ENCODE data around the gene MINK1. TPM values are rescaled to one million over a fixed set of nuclear protein-coding genes. Genes with fewer than 3 reads are reported as not detected.

The MINK1 gene
- polyA plus RNA-seq, 1 experiment: 69.1 TPM

DNA sequence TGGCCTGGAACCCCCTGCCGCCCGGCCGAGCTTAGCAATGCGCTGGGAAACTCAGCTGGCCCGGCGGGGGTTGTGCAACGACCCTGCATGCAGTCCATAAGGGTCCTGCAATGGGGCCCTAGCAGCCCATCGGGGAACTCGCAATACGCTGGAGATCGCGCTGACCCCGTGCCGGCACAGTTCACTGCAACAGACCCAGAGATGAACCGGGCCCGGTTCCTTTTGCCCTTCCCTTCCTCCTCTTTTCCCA, 106.3 kb downstream of the MINK1 start:
- CTCF ChIA-PET: interaction anchor here (1.0 to 2.7 kb wide), 9 partner anchors 14 to 123 kb away, joined by 3 to 17 read pairs (median 5); partner anchors contain the start of genes CAMTA2, INCA1 and KIF1C
- Histone ChIP-seq H3K27me3 (ENCODE audit: control insufficient read depth, insufficient read depth, low read length) (no peaks in the 10 kb centered on the region), H3K36me3 (ENCODE audit: control insufficient read depth, insufficient read depth, low read length) (peaks cover 22% of the 10 kb centered on the region), H3K4me3 (ENCODE audit: low read depth, low read length) (peak overlapping the region; percentile 72)
- TF ChIP-seq CTCF (IDR thresholded peaks at IDR 0.05; ENCODE audit: insufficient read depth, low read depth, low read length): no peak
- POLR2A ChIA-PET: interaction anchor here (0.7 to 1.7 kb wide), 3 partner anchors 12 to 30 kb away, joined by 3 to 9 read pairs (median 3); partner anchors contain the start of gene SPAG7
- DNase-seq (ENCODE audit: low read depth): no peak

DNA sequence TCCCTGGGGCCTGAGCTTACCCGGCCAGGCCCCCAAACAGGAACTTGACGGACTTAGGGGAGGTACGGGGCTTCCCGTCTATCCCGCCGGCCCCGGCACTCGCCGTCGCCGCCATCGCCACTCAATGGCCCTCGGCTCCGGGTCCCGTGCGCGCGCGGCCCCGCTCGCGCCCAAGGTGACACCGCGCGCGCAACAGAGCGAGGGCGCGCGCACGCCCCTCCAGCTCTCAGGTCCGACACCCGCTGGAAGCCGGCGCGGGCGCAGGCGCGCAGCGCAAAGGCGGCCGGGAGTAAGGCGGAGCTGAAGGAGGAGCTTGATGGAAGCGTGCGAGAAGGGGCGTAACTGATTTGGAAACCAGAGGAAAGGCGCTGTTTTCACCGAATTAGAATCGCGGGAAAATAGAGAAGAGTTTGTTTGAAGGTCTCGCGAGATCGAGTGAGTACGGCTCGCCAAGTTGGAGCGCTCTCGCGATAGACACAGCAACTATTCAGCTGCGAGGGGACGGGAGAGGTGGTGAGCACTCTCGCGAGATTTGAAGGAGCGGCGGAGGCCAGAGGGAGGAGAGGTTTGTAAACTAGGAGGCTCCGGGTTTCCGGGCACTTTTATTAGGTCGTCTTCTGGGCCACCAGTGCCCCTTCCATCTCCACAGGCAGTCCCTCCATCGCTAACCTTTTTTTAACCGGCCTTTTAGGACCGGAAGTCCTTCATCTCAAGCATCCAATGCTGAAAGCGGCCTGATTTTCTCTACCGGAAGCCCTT, 106.8 kb downstream of the MINK1 start, which contains the start of the genes RNF167 and SLC25A11:
Gene RNF167, plus strand, starts transcription at position 473 of the 759 bp plus-strand sequence. CDS start 642 bp downstream, outside the sequence.
Gene SLC25A11, minus strand, starts transcription at position 251 of the 759 bp plus-strand sequence. Its CDS starts 136 bp downstream, at position 115.
- H3K36me3 ChIP-seq (ENCODE audit: control insufficient read depth, insufficient read depth, low read length): peaks cover 25% of the 10 kb centered on the region
- ChIA-PET POLR2A (interaction anchor here (0.6 to 1.7 kb wide), 5 partner anchors 9 to 31 kb away, joined by 3 to 9 read pairs (median 3); partner anchors contain the start of gene SPAG7), CTCF (interaction anchor here (0.6 to 2.7 kb wide), 14 partner anchors 13 to 122 kb away, joined by 3 to 17 read pairs (median 4); partner anchors contain the start of genes CAMTA2, CHRNE, INCA1 and KIF1C)
- peak within 1 kb of the TSS; percentile 72 for H3K4me3 ChIP-seq (ENCODE audit: low read depth, low read length)
- no peaks in the 10 kb centered on the region for H3K27me3 ChIP-seq (ENCODE audit: control insufficient read depth, insufficient read depth, low read length)
- TF ChIP-seq CTCF (IDR thresholded peaks at IDR 0.05; ENCODE audit: insufficient read depth, low read depth, low read length): no peak
- peak; percentile 99 for DNase-seq (ENCODE audit: low read depth)

GRCh38 chr17:4940555-4941318, 107.6 kb downstream of the MINK1 start:
- POLR2A ChIA-PET: interaction anchor here (0.6 to 1.7 kb wide), 4 partner anchors 8 to 31 kb away, joined by 3 to 9 read pairs (median 5); partner anchors contain the start of gene SPAG7
- Histone ChIP-seq H3K4me3 (ENCODE audit: low read depth, low read length) (peak overlapping the region; percentile 72), H3K36me3 (ENCODE audit: control insufficient read depth, insufficient read depth, low read length) (peaks cover 27% of the 10 kb centered on the region), H3K27me3 (ENCODE audit: control insufficient read depth, insufficient read depth, low read length) (no peaks in the 10 kb centered on the region)
- TF ChIP-seq CTCF (IDR thresholded peaks at IDR 0.05; ENCODE audit: insufficient read depth, low read depth, low read length): no peak
- DNase-seq (ENCODE audit: low read depth): no peak
- CTCF ChIA-PET: interaction anchor here (0.6 to 2.7 kb wide), 10 partner anchors 12 to 55 kb away, joined by 3 to 17 read pairs (median 4); partner anchors contain the start of genes CAMTA2 and CHRNE

DNA sequence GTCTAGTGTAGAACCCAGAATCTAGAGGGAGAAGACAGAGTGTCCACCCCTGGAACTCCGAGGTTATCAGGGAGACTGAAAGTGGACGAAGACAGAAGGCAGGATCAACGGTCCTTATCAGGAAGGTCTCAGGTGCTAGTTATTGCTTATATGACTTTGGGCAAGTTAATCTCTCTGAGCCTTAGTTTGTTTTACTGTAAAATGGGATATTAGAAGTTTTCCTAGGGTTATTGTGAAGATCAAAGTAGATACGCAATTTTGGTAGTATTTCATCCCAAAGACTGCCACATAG, 108.1 kb downstream of the MINK1 start:
- DNase-seq (ENCODE audit: low read depth): no peak
- TF ChIP-seq CTCF (IDR thresholded peaks at IDR 0.05; ENCODE audit: insufficient read depth, low read depth, low read length): no peak
- ChIA-PET POLR2A (no interaction called here), CTCF (interaction anchor here (1.5 kb wide), 1 partner anchor 17 kb away, joined by 6 read pairs; no protein-coding TSS in a partner anchor)
- Histone ChIP-seq H3K4me3 (ENCODE audit: low read depth, low read length) (peak overlapping the region; percentile 72), H3K36me3 (ENCODE audit: control insufficient read depth, insufficient read depth, low read length) (peaks cover 31% of the 10 kb centered on the region), H3K27me3 (ENCODE audit: control insufficient read depth, insufficient read depth, low read length) (no peaks in the 10 kb centered on the region)
